NCI-H2196 treated with DMSO at 0.1 percent for 48 hours (cell line): ENCODE results near the gene CDS1.
"Not testable (repeated sequence)": the region's sequence is repeated elsewhere in the genome, so short reads cannot be mapped to it uniquely, and the experiment has no call there.

Source experiments
- DNase-seq: peaks from one replicate; lab custom pipeline; 2025; ENCODE audit not compliant: unreplicated experiment; lab: John Stamatoyannopoulos, UW

Gene CDS1

DNA sequence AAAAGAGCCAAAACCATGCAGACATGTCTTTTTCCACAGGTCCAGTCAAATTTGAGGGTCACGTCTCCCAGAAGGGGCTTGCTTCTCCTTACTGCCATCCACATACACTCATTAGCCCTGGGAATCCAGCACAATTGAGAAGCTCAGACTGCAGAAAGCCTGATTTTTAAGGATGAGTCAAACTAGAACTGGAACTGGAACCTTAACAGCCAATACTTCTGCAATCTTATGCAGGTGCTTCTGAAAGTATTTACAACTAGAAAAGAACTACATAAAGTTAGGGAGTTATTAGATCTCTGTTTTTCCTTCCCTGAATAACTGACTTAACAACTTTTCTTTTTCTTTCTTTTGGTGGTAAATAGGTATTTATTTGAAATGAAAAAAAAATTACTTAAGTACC lies 86.3 kb downstream of the CDS1 start:
- no peak for DNase-seq

DNA sequence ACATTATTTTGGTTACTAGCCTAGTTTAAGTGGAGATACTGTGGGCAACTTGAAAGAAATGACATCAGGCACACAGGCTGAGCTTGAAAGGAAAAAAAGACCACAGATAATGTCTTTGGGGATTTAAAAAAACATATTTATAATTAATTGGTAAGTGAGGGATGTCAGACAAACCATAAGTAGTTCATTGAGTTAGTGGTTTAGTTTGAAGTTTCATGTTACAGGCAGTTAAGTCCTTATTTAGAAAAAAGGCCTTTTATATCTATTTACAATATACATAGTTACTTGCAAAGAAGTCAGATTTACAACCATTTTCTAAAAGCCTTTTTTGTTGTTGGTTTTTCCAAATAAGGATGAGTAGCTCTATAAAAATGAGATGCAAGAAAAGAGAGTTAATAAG lies 89.2 kb downstream of the CDS1 start:
- no peak for DNase-seq

DNA sequence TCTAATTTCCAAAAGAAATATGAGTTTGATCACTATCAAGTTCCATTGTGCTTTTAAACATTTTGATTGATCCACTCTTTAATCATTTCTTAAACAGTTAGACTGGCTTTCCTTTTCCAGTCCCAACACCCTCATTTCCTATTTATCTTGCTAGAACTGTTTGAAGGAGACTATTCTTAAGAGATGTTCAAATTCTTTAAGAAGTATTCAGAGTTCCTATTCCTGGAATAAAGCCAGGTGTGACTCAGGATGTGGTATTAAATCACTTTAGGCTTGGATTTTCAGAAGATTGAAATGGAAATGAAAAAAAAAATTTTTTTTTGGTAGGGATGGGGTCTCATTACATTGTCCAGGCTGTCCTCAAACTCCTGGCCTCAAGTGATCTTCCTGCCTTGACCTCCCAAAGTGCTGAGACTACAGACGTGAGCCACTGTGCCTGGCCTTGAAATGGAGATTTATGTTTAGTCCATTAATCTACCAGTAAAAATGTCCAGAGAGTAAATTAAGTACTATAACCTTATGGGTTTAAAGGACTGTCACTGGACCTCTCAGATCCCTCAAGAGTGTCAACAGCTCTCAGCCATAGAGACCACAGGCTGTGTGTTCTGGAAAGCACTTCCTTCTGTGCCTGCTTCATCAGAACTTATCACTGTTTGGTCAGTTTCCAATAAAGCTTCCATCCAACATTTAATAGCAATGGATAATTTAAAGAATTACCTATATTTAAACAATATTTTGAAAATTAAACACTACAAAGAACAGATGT lies 90.7 kb downstream of the CDS1 start:
- DNase-seq = no peak

DNA sequence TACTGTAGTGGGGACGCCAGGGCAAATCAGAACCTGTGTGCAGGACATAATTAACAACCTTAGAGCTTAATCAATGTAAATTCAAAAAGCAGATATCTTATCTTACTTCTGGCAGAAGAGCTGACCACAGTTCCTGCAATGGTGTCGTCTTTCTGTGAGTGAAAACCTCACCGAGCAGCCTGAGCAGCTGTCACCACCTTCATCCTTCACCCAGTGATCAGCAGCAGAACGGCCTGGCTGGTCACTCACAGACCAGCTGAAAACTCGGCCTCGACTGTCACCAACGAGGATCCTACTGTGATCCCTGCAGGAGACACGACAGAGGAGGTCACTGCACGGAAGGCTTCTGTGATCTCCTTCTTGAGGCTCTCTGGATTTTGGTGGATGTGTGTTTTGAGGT lies 94.2 kb downstream of the CDS1 start:
- DNase-seq = no peak

DNA sequence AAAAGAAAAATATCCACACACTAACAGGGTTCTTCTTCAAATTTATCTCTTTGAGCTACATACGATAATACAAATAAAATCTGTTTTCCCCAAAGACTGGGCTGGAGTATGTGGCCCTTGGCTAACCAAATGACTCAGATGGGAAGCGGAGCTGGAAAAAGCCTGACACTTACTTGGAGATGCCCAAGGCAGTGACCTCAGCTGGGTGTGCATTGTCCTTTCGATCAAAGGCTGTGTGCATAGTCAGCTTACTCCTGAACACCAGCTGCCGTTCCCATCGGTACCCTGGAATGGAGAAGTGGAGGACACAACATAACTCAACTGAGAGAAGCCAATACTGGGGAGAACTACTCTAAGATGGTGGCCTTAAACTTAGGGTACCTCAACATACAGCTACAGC lies 95.1 kb downstream of the CDS1 start:
- no peak for DNase-seq

DNA sequence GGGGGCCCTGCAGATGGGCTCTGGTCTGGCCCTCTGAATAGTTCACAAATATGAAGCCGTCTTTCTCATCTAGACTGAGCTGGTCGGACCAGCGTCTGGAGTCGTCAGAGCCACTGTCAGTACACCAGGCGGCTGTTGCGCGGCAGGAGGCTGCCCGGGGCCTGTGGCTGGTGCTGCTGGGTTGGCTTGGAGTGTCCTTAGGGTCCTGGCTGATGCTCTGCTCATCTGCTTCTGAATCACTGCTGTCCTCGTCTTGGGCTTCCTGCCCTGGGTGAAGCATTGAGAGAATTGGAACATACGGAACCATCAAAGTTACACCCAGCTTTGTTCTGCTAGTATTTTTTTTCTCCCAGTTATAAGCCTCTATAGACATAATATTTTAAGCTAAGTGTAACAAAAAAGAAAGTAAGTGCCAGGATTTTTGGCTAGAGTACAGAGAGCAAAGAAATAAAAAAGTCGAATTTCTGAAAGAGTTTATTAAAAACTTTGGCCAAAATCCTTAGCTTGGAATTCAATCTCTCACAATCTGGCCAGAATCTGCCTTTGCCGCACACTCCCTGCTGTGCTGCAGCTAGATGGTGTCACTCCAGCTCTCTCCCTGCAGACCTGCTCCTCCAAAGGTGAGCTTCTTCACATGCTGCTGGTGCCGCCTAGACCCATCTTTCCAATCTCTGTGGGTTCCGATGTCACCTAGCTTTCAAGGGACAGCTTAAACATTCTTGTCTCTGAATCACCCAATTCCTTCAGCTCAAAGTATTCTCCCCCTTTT lies 96.2 kb downstream of the CDS1 start:
- DNase-seq = no peak

DNA sequence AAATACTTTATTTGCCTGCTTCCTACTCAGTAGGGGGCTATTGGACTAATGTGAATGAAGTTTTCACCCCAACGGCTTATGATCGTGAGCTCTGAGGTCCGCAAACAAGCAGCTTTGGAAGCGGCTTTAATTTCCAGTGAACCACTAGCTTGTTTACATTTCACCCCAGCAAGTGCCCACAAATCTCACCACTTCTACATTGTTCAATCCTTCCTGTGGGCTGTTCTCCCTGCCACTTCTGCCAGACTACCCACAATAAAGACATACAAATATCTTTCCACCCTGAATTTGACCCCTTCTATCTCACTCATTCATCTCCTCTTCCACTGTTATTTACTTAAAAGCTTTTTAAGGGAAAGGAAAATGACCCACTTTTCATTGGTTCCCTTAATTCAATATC lies 98.0 kb downstream of the CDS1 start:
- DNase-seq = no peak

DNA sequence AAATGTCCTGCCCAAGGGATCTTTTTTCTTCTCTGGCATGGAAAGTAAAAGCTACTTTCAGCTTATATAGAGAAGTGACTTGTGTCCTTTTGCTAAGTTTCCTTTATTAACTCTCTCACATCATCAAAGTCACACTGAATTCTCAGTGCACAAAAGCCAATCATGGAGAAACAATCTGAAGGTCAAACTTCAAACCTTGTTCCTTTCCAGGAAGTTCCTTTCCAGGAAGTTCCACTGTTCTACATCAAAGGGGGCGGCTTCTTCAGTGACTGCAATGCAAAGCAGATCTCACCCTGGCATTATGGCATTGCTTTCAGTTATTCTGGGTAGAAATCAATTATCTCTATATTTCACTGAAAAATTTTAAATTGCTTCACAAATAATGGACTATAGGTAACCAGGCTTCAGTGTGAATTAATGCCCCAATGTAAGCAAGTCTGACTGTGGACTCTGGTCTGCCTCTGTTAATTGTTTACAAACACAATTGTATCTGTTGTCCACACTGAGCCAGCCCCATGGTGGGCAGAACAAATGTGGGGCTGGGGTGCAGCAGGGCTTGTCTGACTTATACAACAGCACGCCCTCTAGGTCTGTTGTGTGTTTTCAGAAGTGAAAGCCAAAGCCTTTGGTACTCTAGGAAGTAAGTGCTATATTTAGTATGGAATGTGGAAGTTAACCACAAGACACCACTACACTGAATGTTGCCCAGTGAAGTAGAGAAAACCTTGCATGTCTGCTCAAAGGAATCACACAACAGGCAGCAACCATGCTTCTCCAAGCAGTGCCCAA lies 98.8 kb downstream of the CDS1 start:
- no peak for DNase-seq

DNA sequence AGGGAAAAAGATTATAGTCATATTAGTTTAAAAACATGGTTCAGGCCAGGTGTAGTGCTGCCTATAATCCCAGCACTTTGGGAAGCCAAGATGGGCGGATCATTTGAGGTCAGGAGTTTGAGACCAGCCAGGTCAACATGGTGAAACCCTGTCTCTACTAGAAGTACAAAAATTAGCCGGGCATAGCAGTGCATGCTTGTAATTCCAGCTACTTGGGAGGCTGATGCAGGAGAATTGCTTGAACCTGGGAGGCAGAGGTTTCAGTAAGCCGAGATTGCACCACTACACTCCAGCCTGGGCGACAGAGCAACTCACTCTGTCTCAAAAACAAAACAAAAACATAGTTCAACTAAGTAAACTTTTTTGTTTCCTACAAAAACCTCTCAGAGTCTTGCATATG lies 99.7 kb downstream of the CDS1 start:
- DNase-seq = not testable (repeated sequence)

DNA sequence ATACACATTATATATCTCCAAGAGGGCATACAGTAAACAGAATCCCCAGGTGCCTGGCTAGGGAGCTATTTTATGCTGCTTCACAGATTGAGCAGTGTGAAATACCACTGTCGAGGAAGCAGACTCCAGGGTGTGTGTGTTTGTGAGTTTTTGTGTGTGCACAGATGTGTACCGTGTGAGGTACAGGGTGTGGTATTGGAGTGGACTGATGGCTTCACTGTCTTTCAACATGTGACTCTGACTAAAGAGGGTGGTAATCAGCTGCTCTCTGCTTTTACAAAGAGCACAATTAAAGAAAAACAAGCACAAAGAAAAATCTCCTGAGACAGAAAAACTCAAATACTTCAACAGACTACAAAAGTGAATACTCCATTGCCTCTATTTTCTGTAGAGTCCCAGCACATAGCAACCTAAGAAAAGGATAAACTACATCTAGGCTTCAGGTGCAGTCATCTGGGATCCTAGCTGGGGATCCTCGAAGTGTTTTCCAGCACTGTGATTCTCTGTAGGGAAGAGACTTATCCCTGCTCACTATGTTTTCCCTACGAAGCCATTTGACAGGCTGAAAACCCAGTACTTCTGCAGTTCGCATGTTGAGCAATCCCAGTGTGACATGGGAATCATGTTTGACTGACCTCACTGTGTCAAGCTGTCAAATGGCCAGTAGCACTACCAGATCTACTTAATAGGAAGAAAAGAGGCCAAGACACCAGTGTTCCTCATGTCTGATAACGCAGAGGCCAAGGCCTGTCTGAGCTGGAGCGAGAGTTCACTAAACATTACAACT lies 100.3 kb downstream of the CDS1 start:
- DNase-seq = no peak

DNA sequence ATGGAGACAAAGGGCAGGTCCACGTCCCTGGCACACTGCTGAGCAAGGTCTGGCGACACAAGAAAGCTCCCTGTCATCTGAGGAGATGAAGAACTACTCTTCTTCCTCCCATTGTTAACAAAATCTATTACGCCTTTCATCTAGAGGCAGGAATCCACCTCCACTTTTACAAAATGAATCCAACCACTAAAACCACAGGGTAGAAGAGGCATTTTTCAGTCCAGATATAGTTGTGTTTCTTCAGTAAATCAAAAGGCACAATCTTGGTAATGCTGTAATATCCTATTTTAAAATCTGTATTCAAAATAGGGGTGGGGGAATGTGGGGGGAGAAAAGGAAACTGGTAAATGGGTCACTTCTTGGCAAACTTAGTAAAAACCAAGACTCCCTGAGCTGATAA lies 101.4 kb downstream of the CDS1 start:
- no peak for DNase-seq

DNA sequence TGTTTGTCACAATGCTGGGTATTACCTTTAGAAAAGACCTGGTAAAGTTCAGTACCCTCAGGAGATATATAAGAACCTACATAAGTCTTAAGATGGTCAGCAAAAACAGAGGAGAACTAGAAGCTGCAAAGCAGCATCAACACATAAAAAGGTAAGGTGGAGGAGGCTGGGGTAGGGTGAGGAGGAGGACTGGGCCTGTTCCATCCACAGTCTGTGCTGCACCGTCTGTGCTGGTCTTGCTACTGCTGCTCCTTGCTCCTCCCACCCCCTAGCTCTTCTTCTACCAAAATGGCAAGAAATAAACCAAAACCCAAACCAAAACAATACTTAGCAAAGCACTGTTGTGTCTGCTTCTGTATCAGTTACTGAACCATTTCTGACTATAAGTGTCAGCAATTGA lies 102.2 kb downstream of the CDS1 start:
- DNase-seq = no peak

DNA sequence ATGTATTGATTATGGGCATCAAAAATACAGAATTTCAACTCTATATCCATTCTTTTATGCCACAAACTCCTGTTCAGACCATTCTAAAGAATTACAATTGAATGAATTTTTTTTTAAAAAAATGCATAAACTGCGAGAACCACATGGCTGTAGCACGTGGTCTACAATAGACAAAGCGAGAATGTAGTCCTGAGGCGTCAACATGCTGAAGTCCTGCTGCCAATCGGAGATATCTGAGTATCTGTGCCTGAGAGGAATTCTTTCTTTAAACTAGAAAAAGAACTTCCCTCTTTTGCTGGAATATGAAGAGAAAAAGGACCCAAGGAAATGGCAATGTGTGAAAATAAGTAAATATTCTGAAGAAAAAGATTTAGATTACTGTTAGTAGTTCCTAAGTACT lies 105.7 kb downstream of the CDS1 start:
- no peak for DNase-seq

DNA sequence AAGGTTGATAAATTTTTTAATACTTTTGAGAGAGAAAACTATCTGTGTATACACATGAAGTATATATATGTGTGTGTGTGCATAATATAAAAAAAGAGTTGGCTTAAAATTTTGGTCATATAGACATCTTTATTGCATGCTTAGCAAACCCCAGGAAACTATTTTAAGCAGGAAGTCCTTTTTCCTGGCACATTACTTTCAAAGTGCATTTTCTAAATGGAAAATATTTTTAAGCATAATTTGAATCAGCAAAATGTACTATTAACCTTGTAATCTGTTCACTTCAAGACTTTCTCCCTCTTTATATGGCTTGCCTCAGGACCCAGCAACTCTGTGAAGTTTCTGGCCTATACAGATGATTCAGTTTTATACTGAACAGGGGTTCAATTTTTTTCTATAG lies 106.3 kb downstream of the CDS1 start:
- DNase-seq = no peak

DNA sequence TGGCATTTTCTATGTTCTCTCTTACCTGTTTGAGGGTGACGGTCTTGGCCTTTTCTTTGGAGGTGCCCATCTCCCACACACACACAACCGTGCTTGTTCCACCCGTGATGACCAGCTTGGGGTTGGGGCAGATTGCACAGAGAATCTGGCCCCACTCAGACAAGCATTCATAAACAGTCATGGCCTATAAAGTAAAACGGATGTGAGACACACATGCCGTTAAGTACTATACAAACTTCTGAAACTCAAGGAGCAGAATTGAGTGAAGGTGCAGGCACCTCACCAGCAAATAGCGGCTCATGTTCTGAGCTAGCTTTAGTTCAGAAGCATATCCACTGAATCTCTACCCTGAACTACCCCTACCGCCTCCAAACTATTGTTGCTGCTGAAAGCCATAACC lies 107.6 kb downstream of the CDS1 start:
- no peak for DNase-seq

DNA sequence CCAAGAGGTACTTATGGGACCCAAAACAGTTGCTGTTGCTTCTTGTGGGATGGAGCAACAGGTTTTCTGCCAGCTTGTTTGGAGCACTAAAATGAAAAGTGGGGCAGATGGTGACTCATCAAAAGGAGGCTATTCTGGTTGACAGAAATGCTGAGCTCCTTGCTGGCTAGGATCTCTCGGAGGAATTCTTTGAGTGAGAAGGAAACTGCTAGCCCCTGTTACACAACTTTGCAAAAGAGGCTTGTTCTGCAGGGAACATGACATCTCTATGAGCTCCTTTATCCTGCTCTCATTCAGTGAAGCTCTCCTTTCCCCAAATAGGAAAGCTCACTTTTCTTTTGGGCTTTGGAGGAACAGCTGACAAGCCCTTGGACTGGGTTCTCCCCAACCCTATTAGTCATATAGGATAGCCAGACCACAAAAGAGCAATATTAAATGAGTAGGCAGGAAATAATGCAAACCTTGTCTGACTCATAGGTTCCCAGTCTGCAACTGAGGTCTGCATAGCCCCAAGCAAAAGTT lies 108.3 kb downstream of the CDS1 start:
- no peak for DNase-seq

DNA sequence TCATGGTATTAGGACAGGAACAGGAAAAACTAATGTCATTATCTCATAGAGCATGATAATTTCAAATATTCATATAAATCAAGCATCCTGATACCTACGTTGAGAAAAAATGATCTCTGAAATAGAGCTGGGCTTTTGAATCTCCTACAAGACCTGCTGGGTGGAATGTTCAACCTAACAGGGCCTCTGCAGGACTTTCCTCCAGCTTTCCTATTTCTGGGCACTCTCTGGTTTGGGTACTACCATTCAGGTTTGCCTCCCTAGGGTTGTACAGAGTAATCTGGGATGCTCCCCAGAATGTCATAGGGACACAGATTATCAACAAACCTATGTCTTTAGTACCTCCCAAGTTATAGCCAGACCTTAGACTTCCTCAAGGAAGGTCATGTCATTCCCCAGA lies 108.9 kb downstream of the CDS1 start:
- DNase-seq = no peak

DNA sequence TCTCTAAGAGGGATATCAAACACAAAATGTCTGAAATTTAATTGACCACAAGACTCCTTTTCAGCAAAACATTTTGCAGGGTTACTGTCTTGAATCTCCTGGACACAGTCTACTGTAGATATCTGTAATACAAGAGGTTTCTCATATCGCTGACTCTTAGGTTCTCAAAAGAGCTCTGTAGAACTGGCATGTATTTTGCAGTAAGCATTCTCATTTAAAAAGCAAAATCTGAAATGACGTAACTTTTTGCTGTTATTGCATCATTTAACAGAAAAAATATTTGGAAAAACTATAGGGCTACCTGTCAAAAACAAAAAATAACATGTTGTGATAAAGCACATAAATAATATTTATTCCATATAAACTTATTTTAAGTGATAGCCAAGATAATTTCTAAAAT lies 114.2 kb downstream of the CDS1 start:
- no peak for DNase-seq

DNA sequence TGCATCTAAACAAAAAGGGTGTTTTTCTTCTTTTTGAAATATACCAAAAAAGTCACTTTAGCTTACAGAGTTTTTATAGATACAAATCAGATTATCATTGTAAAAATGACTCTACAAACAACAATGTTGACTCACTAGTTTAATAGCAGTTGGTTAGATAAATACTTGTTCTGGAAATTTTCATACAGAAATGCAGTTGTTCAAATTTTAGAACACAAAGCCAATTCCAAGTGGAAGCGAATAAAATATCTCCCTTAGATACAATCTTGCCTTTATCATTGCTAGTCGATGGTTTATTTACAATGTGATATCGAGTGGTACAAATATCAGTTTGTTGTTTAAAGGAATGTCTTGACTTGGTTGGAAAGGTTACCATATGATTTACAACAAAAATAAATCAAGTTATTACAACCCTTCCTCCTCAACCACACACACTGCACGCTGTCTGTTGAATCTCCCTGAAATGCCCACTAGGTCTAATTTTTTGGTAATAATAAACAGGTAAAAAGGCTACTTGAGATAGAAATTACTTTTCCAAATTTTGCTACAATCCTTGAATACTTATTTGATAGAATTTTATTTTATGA lies 114.8 kb downstream of the CDS1 start:
- no peak for DNase-seq

DNA sequence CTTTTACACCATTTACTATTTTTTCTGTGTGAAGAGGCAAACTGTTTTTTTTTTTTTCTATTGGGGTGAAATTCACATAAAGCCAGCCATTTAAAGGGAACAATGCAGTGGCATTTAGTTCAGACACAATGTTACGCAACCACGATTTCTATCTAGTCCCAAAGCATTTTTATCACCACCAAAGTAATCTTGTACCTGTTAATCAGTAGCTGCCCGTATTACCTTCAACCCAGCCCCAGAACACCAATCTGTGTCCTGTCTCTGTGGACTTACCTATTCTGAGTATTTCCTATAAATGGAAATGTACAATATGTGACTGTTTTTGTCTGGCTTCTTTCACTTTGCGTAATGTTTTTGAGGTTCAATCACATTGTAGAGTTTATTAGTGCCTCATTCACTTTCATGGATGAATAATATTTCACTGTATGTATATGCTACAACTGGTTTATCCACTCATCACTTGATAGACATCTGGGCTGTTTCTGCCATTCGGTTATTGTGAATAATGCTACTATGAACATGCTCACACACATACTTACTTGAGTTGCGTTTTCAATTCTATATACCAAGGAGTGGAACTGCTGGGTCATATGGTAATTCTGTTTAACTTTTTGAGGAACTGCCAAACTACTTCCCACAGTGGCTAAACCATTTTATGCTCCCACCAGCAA lies 116.2 kb downstream of the CDS1 start:
- DNase-seq = no peak
